Skeletal muscle tissue (tissue), 4 donors: ENCODE measurements around the gene DACT2. TPM values are rescaled to one million over a fixed set of nuclear protein-coding genes. Genes with fewer than 3 reads are reported as not detected.
"Not testable (repeated sequence)": the region's sequence is repeated elsewhere in the genome, so short reads cannot be mapped to it uniquely, and the experiment has no call there.

Source experiments
- H3K27ac ChIP-seq: one replicate; pipeline ENCODE4 v1.7.0; 2013; ENCODE audit warnings: mild to moderate bottlenecking, low read depth, low read length, inconsistent platforms
- H3K27me3 ChIP-seq, 3 donors: one replicate each; pipeline ENCODE4 v1.7.0; 2013; ENCODE audit warnings: low read length in 3 of 3; ENCODE audit not compliant: control insufficient read depth in 3 of 3, insufficient read depth in 3 of 3
- H3K36me3 ChIP-seq, 3 donors: one replicate each; pipeline ENCODE4 v1.7.0; 2013; ENCODE audit warnings: low read length in 3 of 3; ENCODE audit not compliant: control insufficient read depth in 3 of 3, insufficient read depth in 3 of 3
- H3K4me1 ChIP-seq, 3 donors: one replicate each; pipeline ENCODE4 v1.7.0; 2013; ENCODE audit warnings: low read length in 3 of 3, mild to moderate bottlenecking in 3 of 3; ENCODE audit not compliant: control insufficient read depth in 3 of 3, insufficient read depth in 3 of 3
- H3K4me3 ChIP-seq, 3 donors: one replicate each; pipeline ENCODE4 v1.7.0; 2013; ENCODE audit warnings: low read length in 3 of 3
- H3K9ac ChIP-seq, 3 donors: one replicate each; pipeline ENCODE4 v1.7.0; 2013; ENCODE audit warnings: low read length in 3 of 3, mild to moderate bottlenecking in 3 of 3, moderate library complexity in 2 of 3, low read depth in 1 of 3
- H3K9me3 ChIP-seq, 3 donors: one replicate each; pipeline ENCODE4 v1.7.0; 2013; ENCODE audit warnings: low read length in 3 of 3; ENCODE audit not compliant: control insufficient read depth in 3 of 3
- total RNA-seq: library from RNA; depleted of rRNA; stranded (reverse); fragments of >200 nt; gene quantifications from one replicate; pipeline ENCODE4 v1.2.3, GENCODE V29; 2014
- donor health status: Osteomylitis.

Gene DACT2
- total RNA-seq, 1 donor from 2014 or later = 2.6 TPM

DNA sequence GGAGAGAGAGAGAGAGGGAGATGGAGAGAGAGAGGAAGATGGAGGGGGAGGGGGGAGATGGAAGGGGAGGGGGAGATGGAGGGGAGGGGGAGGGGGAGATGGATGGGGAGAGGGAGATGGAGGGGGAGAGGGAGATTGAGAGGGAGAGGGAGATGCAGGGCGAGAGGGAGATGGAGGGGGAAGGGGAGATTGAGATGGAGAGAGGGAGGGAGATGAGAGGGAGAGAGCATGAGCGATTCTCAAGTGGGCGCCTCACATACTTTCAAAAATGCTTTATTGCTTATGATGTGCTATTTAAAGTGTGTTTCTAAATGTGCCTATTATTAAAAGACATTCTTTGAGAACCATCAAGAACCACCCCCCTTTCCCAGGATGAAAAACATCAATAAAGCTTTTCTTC is 43.7 kb upstream of the DACT2 start:
- no peak overlapping the region for H3K27ac ChIP-seq
- no peaks in the 10 kb centered on the region for H3K36me3 ChIP-seq
- no peak overlapping the region for H3K4me3 ChIP-seq
- no peak overlapping the region for H3K9ac ChIP-seq
- peaks cover 0 to 2% (median 0%) of the 10 kb centered on the region in 3 donors for H3K9me3 ChIP-seq
- peaks cover 0 to 7% (median 3%) of the 10 kb centered on the region in 3 donors for H3K27me3 ChIP-seq
- H3K4me1 ChIP-seq = peaks cover 0 to 2% (median under 1%) of the 10 kb centered on the region in 3 donors

DNA sequence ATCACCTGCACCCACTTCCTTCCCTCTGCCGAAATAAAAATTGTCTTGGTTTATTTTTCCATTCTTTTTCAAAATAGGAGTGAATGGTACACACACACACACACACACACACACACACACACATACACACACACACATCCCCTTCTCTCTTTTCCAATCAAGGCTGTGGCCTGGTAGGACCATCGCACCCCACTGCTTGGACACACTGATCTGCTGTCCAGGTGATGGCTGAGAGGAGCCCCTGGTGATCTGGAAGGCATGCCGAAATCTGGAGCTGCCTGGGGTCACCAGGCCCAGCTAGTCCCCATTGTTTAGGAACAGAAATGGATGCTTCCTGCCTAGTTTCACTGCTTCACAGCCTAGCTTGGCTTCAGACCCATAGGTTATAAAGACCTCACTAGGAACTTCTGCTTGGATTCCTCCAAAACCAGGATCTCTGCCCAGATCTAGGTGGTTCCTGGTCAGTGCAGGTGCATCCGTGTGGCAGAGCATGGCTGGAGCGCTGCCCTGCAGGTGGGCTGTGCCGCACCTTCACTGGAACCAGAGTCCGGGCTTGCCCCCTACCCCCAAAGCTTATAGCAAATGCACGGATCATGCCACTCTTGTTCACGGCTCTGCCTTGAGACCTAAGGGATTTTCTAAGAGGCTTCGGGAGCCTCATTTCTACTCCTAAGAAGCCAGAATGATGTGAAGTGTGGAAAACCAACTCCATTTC is 42.9 kb upstream of the DACT2 start:
- H3K27me3 ChIP-seq = peaks cover 0 to 7% (median 3%) of the 10 kb centered on the region in 3 donors
- H3K4me1 ChIP-seq = no peaks in the 10 kb centered on the region
- no peaks in the 10 kb centered on the region for H3K36me3 ChIP-seq
- peaks cover 0 to 2% (median 0%) of the 10 kb centered on the region in 3 donors for H3K9me3 ChIP-seq
- H3K4me3 ChIP-seq = no peak overlapping the region
- no peak overlapping the region for H3K9ac ChIP-seq
- H3K27ac ChIP-seq = no peak overlapping the region

DNA sequence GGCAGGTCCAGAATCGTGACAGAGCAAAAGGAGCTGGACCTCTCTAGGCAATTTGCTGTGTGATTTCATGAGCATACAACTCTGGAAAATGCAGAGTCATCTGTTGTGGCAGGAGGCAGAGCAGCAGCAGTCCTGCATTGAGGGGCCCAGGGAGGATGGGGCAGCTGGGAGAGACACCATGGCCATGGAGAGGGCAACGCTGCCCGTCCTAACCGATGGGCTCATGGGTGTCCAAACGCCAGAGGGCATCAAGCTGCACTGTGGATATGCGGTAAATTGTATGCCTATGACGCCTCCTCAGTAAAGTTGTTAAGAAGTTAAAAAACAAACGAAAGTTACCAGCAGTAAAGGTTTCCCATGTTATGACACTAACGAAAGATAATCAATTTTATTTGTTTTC is 42.2 kb upstream of the DACT2 start:
- Histone ChIP-seq H3K9me3 (peaks cover 0 to 2% (median 0%) of the 10 kb centered on the region in 3 donors), H3K27me3 (peaks cover 0 to 7% (median 3%) of the 10 kb centered on the region in 3 donors), H3K27ac (no peak overlapping the region), H3K9ac (no peak overlapping the region), H3K4me3 (no peak overlapping the region), H3K36me3 (no peaks in the 10 kb centered on the region), H3K4me1 (no peaks in the 10 kb centered on the region)

DNA sequence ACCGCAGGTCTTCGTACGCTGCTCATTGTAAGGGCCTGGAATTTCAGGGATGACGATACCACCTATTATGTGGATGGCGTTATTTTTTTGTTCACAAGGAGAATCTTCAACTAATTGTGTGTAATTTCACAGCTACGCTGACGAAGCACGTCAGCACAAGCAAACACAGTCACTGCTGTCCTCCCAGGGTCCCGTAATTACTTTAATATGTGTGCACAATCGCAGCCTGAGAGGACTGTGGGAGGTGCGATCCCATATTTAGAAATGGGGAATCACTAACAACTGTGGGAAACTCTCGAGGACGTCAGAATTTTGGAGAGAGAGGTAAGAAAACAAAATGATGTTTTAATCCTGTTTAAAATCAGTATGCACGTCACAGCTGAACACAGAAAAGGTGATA is 40.2 kb upstream of the DACT2 start:
- Histone ChIP-seq H3K27ac (no peak overlapping the region), H3K4me1 (peaks cover 0 to 4% (median 0%) of the 10 kb centered on the region in 3 donors), H3K4me3 (no peak overlapping the region), H3K36me3 (no peaks in the 10 kb centered on the region), H3K9me3 (peaks cover 0 to 2% (median 0%) of the 10 kb centered on the region in 3 donors), H3K27me3 (peaks cover 4 to 14% (median 7%) of the 10 kb centered on the region in 3 donors), H3K9ac (no peak overlapping the region)

- Histone ChIP-seq H3K27ac (no peak overlapping the region), H3K4me3 (no peak overlapping the region), H3K9ac (no peak overlapping the region), H3K9me3 (peaks cover 0 to 2% (median 0%) of the 10 kb centered on the region in 3 donors), H3K27me3 (peaks cover 4 to 14% (median 7%) of the 10 kb centered on the region in 3 donors), H3K4me1 (peaks cover 0 to 4% (median 0%) of the 10 kb centered on the region in 3 donors), H3K36me3 (no peaks in the 10 kb centered on the region)
Measured at GRCh38 chr6:168358842-168359420, 39.4 kb upstream of the DACT2 start.

DNA sequence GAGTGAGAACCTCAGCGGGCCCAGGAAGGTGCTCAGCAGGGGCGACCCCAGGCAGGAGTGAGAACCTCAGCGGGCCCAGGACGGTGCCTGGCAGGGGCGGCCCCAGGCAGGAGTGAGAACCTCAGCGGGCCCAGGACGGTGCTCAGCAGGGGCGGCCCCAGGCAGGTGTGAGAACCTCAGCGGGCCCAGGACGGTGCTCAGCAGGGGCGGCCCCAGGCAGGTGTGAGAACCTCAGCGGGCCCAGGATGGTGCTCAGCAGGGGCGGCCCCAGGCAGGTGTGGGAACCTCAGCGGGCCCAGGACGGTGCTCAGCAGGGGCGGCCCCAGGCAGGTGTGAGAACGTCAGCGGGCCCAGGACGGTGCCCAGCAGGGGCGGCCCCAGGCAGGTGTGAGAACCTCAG is 37.3 kb upstream of the DACT2 start:
- peaks cover 2 to 14% (median 4%) of the 10 kb centered on the region in 3 donors for H3K27me3 ChIP-seq
- H3K4me3 ChIP-seq, H3K27ac ChIP-seq, H3K4me1 ChIP-seq, H3K9ac ChIP-seq, H3K36me3 ChIP-seq, H3K9me3 ChIP-seq: not testable (repeated sequence)

DNA sequence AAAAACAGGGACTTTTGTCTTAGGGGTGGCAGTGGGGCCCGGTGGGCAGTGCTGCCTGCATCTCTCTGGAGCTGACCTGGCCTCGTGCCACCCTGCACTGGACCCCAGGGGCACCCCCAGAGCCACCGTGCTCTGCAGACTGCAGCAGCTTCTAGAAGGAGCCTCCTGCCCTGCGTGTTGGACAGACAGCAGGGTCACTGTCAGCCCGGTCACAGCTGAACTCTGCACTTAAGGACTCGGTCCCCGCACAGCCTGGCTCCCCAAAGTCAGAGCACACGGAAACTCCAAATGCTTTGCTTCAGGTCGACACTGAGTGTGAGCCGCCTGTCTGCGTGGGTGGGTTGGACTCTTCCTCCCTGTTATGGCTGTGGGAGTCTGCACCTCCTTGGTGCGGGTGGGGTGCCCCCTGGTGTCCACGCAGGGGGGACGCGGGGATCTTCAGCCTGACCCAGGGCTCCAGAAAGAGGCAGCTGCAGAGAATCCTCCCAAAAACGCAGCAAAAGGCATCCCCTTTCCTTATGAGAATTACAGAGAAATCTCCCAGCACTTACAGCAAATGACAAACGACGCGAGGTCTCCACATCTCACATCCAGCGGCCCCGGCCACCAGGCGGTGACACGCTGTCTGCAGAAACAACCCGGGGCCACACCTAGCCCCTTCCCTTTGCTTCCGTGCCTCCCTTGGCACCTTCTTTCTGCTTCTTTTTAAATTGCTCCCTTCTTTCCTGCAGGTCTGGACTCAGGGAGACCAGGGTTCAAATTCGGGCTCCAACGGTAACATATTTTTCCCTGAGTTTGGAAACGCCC is 36.3 kb upstream of the DACT2 start:
- Histone ChIP-seq H3K27ac (no peak overlapping the region), H3K9ac (no peak overlapping the region), H3K27me3 (peaks cover 0 to 11% (median 4%) of the 10 kb centered on the region in 3 donors), H3K4me3 (no peak overlapping the region), H3K4me1 (peaks cover 0 to 4% (median 0%) of the 10 kb centered on the region in 3 donors), H3K36me3 (no peaks in the 10 kb centered on the region), H3K9me3 (peaks cover 0 to 3% (median 0%) of the 10 kb centered on the region in 3 donors)

GRCh38 chr6:168354338-168354737 is 34.8 kb upstream of the DACT2 start:
- H3K27me3 ChIP-seq = peaks cover 0 to 11% (median 8%) of the 10 kb centered on the region in 3 donors
- no peaks in the 10 kb centered on the region for H3K36me3 ChIP-seq
- H3K4me1 ChIP-seq = peaks cover 0 to 4% (median 0%) of the 10 kb centered on the region in 3 donors
- no peak overlapping the region for H3K27ac ChIP-seq
- H3K9ac ChIP-seq = no peak overlapping the region
- H3K9me3 ChIP-seq = peaks cover 0 to 3% (median 0%) of the 10 kb centered on the region in 3 donors
- no peak overlapping the region for H3K4me3 ChIP-seq

- Histone ChIP-seq H3K27me3 (peaks cover 0 to 14% (median 11%) of the 10 kb centered on the region in 3 donors), H3K4me3 (no peak overlapping the region), H3K27ac (no peak overlapping the region), H3K36me3 (no peaks in the 10 kb centered on the region), H3K4me1 (peaks cover 0 to 4% (median 0%) of the 10 kb centered on the region in 3 donors), H3K9ac (no peak overlapping the region), H3K9me3 (peaks cover 0 to 3% (median 0%) of the 10 kb centered on the region in 3 donors)
Measured at GRCh38 chr6:168353041-168353440, 33.5 kb upstream of the DACT2 start.
